Heart left ventricle (tissue), 13 donors: ENCODE results near the gene FAM240B.

Source experiments
- CTCF ChIP-seq, 12 donors: fragments of 200-600 bp; sonication (generic) in 4 of 12; IDR thresholded peaks; one replicate each; pipeline versions ENCODE4 v1.5.0 to v1.8.0; 2018 to 2022; ENCODE audit warnings: antibody characterized with exemption in 12 of 12, mild to moderate bottlenecking in 5 of 12
- POLR2A ChIP-seq, 2 donors: fragments of 450-650 bp; IDR thresholded peaks; one replicate each; pipeline ENCODE4 v1.6.1; 2017; ENCODE audit warnings: antibody characterized with exemption in 2 of 2, mild to moderate bottlenecking in 2 of 2, moderate library complexity in 2 of 2
- donor health status: ischemic (EF 13 %, LVEDD 7.1; RV severe dilation, severe dysfunction).
- donor health status: DM: no; HTN: yes; CAD: no.
- donor health status: DM: no; HTN: no; CAD: no.
- donor health status: ischemic (EF 25% LVEDD 6.9; RV normal size, moderate dysfunction).
- donor health status: ischemic (EF 25% LVEDD 5.7; RV mildly dilated, moderate dysfunction).
- donor health status: ischemic (EF 35%, LVEDD 5.7; RV mildly dilated, moderate dysfunction).
- donor health status: nonischemic (EF 11% LVEDD 7.7; RV severe dilation, severe dysfunction).
- donor health status: DM: yes; HTN: yes; CAD: no.
- donor health status: PGD.
- donor health status: ischemic (EF 29% LVEDD 5.4; RV normal size, mild dysfunction).
- donor health status: nonischemic (EF 23%, LVEDD 6.1; RV moderate dilation, normal function).

GRCh38 chr9:38680837-38681445 is 39.0 kb downstream of the FAM240B start:
- TF ChIP-seq CTCF (IDR thresholded peaks at IDR 0.05) (no peak), POLR2A (IDR thresholded peaks at IDR 0.05) (no peak)
